OCI-LY1 (cell line): ENCODE measurements around the gene PPP2R5B.

ENCODE experiments used
- EZH2 ChIP-seq: fragments of 200-600 bp; sonication (generic), shearing (Covaris generic); IDR thresholded peaks from 2 replicates; pipeline ENCODE4 v1.8.0; 2017; ENCODE audit warnings: borderline replicate concordance, mixed run types, mild to moderate bottlenecking, antibody characterized with exemption, low read length, moderate library complexity, mixed read lengths
- TF ChIP-seq, protein P1 (sequence below): fragments of 200-600 bp; sonication (generic), shearing (Covaris generic); IDR thresholded peaks from 2 replicates; pipeline ENCODE4 v1.5.1; 2017; ENCODE audit warnings: mild to moderate bottlenecking, antibody characterized with exemption, low read length, moderate library complexity, mixed read lengths

DNA sequence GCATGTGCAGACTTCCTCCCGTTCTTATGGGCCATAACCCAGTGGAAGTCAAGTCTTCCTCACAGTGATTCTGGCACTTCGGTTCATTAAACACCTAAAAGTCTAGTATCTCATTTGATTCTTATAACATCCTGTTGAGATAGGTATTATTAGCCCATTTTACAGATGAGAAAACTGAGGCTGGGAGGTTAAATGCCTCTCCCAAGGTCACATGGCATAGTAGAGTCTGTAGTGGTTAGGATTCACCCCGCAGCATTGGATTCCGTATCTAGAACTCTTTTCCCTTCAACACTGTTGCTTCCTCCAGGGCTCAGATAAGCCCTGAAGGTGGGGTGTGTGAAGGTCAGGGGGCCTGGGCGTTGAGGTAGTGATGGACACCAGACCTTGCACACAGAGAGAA lies 7.8 kb downstream of the PPP2R5B start:
- TF ChIP-seq, protein P1, sequence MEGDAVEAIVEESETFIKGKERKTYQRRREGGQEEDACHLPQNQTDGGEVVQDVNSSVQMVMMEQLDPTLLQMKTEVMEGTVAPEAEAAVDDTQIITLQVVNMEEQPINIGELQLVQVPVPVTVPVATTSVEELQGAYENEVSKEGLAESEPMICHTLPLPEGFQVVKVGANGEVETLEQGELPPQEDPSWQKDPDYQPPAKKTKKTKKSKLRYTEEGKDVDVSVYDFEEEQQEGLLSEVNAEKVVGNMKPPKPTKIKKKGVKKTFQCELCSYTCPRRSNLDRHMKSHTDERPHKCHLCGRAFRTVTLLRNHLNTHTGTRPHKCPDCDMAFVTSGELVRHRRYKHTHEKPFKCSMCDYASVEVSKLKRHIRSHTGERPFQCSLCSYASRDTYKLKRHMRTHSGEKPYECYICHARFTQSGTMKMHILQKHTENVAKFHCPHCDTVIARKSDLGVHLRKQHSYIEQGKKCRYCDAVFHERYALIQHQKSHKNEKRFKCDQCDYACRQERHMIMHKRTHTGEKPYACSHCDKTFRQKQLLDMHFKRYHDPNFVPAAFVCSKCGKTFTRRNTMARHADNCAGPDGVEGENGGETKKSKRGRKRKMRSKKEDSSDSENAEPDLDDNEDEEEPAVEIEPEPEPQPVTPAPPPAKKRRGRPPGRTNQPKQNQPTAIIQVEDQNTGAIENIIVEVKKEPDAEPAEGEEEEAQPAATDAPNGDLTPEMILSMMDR, result no peak
- TF ChIP-seq EZH2, result no peak
